Activated T-cell treated with anti-CD3 and anti-CD28 coated beads, Interleukin-2, amount 50 U/mL, for 4 hours (primary cell): Measurements from ENCODE around the gene FILIP1L. TPM values are rescaled to one million over a fixed set of nuclear protein-coding genes. Genes with fewer than 3 reads are reported as not detected.

ENCODE experiments used
- ATAC-seq, 2 donors: fragments of 200-7000 bp; cut with Tn5 transposase; one replicate each; pipeline ENCODE4 v1.10.0; 2021
- DNase-seq: peaks from one replicate; pipeline ENCODE4 v3.0.0-alpha.2; 2020
- H3K27me3 Mint-ChIP-seq: one replicate; pipeline ENCODE4 v1.8.0; 2021; ENCODE audit warnings: low read depth, mixed read lengths
- H3K36me3 Mint-ChIP-seq: one replicate; pipeline ENCODE4 v1.8.0; 2022; ENCODE audit warnings: mixed read lengths; ENCODE audit not compliant: insufficient read depth
- H3K4me1 Mint-ChIP-seq: one replicate; pipeline ENCODE4 v1.8.0; 2021; ENCODE audit warnings: low read depth, mixed read lengths
- H3K4me3 Mint-ChIP-seq: one replicate; pipeline ENCODE4 v1.8.0; 2021; ENCODE audit warnings: mild to moderate bottlenecking, moderate library complexity, mixed read lengths
- H3K9me3 Mint-ChIP-seq: one replicate; pipeline ENCODE4 v1.8.0; 2021; ENCODE audit warnings: mixed read lengths
- total RNA-seq, 3 donors: library from RNA; stranded (reverse); gene quantifications; one replicate each; pipeline ENCODE4 v1.2.1, GENCODE V29; 2021

FILIP1L gene
- under 1 TPM in 2 of 3 donors, not detected in 1; 0.08 to 0.28 TPM for total RNA-seq

DNA sequence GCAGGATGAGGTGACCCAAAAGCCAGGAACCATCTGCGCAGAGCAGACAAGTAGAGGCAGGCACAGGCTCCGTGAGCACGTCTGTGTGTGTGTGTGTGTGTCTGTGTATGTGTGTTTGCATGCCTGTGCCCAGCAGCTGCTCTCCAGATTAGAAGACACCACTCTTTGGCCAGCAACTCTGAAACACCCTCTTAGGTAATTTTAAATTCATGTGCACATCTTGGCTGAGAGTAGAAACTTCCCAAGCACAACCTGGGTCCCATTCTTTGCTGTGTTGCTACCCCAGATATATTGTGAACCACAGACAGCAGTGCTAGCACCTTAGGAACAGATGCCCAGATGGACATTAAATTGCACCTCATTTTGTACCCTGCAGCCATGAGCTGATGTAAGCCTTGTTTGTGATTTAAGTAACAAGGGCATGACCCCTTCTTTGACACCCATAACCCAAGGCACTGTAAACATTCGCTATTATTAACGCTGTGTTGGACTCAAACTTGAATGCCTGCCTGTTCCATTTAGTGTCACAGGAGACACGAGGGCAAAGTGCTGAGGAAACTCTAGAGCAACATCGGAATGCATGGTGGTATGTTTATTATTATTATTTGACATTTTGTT lies at the start of gene FILIP1L:
Gene FILIP1L, minus strand, starts transcription at position 89 of the 618 bp plus-strand sequence.
- ATAC-seq (no peak), DNase-seq (no peak)
- Mint-ChIP-seq H3K4me1 (no peaks in the 10 kb centered on the region), H3K4me3 (no peak within 1 kb of the TSS), H3K36me3 (peaks cover 9% of the 10 kb centered on the region), H3K27me3 (no peaks in the 10 kb centered on the region), H3K9me3 (no peaks in the 10 kb centered on the region)

DNA sequence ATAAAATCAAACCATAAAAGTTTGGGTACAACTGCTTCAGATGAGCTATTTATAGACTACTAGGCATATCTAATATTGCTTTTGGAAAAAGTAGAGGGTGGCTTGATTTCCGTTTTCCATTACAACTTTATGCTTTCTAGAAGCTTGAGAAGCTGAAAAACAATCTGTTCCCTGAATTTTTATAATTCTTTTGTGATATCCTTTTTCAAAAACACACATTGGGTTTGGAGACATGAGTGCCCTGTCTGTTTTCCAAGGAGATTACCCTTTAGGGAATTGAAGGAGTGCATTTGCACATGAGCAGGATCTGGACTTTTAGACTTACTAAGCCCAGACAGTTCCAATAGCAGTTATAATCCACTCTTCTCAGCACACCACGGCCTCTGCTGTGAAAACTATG lies 49.5 kb upstream of the FILIP1L start:
- H3K9me3 Mint-ChIP-seq, result no peaks in the 10 kb centered on the region
- no peaks in the 10 kb centered on the region for H3K27me3 Mint-ChIP-seq
- no peaks in the 10 kb centered on the region for H3K4me1 Mint-ChIP-seq
- DNase-seq, result no peak
- peaks cover 30% of the 10 kb centered on the region for H3K36me3 Mint-ChIP-seq
- ATAC-seq, result no peak
- no peak overlapping the region for H3K4me3 Mint-ChIP-seq

DNA sequence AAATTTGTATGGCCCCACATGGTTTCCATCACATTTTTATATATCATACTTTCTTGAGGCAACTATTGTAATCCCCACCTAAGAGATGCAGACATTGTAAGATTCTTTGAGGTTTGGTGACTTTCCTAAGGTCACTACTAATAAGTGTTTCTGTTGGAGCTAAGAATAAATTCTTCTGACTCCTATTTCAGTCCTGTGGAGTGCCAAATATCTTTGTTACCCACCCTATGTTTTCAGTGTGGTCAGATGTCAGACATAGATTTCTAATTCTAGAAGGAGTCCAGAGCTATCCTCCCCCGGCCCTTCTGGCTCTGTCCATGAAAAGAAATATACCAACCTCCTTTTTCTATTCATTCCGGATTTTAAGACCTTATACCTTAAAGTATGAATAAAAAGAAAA lies 46.2 kb upstream of the FILIP1L start:
- Mint-ChIP-seq H3K36me3 (peaks cover 40% of the 10 kb centered on the region), H3K4me1 (no peaks in the 10 kb centered on the region), H3K9me3 (peaks cover 5% of the 10 kb centered on the region), H3K4me3 (no peak overlapping the region), H3K27me3 (no peaks in the 10 kb centered on the region)
- ATAC-seq (no peak), DNase-seq (no peak)

DNA sequence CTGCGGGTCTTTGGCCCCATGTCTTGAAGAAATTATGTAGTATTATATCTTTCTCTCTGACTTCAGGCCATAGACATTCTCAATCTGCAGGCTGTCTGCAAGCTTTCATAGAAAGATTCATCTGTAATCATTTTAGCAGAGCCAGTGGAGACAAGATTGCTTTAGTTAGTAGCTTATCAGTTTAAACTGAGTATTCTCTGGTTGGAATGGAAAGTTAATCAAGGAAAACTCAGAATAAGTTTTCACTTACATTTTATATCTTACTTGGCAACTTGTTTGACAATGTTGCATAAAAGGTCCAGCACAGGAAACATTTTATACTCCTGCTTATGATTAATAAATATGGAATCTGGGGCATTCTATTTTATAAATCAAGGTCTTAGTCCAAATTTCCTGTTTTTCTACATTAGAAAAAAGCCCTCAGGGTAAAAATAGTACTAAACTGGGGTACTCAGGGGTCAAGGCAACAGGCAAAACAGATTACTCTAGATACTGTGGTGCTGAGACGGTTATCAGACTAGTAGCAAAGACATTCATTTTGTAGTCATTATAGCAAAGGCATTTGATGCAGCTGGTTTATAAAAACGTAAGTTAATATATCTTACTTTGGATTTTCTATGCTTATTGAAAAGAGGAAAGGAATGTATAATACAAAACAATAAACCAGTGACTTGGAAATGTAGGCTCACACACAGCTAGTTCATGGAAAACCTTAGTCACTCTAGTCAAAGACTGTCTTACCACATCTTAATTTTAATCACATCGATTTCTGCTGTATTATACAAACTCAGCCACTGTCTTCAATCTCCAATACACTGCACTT lies 45.2 kb upstream of the FILIP1L start:
- Mint-ChIP-seq H3K4me1 (no peaks in the 10 kb centered on the region), H3K27me3 (no peaks in the 10 kb centered on the region), H3K4me3 (no peak overlapping the region), H3K9me3 (peaks cover 12% of the 10 kb centered on the region), H3K36me3 (peaks cover 45% of the 10 kb centered on the region)
- DNase-seq (no peak), ATAC-seq (no peak)

DNA sequence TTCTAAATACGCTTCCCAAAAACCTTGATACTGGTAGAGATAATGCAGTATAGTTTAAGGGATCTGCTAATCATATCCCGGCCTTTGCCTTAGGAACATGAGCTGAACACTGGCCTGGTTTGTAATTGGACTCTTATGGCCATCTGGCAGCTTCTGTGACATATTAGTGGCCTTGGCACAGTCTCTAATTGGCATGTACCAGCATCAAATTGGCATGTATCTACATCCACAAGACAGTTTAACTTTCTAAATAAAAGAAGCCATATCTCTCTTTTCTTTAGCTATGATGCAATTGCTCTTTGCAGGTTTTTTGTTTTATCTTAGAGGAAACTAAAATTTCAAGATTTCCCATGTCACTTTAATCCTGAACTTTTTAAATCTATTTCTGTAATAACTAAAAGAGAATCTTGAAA lies 44.6 kb upstream of the FILIP1L start:
- H3K36me3 Mint-ChIP-seq, result peaks cover 42% of the 10 kb centered on the region
- DNase-seq, result no peak

DNA sequence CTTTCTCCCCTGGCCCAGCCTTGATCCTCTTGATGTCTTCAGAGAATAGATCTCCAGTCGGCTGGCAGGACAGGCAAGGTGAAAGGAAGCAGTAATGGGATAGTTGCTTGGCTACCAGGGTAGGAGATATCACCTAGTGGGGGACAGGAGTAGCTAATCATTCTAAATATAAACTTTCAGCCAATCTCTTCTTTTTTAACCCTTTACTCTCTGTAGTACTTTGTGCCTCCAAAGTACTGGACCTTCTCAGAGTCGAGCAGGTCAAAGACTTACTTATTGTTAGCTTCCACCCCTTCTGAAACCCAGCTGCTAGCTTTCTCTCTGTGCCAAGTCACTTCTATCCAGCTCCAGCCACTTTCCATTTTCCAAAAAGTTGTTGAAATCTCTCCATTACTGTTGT lies 43.4 kb upstream of the FILIP1L start:
- ATAC-seq (no peak), DNase-seq (no peak)
- peaks cover 12% of the 10 kb centered on the region for H3K9me3 Mint-ChIP-seq
- H3K4me3 Mint-ChIP-seq, result no peak overlapping the region
- peaks cover 46% of the 10 kb centered on the region for H3K36me3 Mint-ChIP-seq
- H3K4me1 Mint-ChIP-seq, result no peaks in the 10 kb centered on the region
- H3K27me3 Mint-ChIP-seq, result no peaks in the 10 kb centered on the region

More for the DNA sequence above, 44.6 kb upstream of the FILIP1L start:
- no peaks in the 10 kb centered on the region for H3K4me1 Mint-ChIP-seq
- peaks cover 12% of the 10 kb centered on the region for H3K9me3 Mint-ChIP-seq
- H3K4me3 Mint-ChIP-seq, result no peak overlapping the region
- ATAC-seq, result no peak
- no peaks in the 10 kb centered on the region for H3K27me3 Mint-ChIP-seq

DNA sequence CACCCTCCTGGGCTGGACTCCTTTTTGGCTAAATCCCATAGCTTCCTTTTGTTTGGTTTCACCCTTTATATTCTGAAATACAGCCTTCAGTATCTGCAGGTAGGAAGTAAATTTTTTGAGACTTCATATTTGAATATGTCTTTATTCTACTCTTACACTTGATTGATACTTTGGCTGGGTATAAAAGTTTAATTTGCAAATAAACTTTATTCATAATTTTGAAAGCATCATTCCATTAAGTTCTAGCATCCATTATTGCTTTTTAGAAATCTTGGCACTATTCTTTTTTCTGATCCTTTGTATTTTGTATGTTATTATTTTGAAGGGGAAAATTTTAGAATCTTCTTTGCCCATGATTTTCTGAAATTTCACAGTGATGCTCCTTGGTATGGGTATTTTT lies 41.3 kb upstream of the FILIP1L start:
- Mint-ChIP-seq H3K27me3 (no peaks in the 10 kb centered on the region), H3K9me3 (peaks cover 16% of the 10 kb centered on the region), H3K36me3 (peaks cover 53% of the 10 kb centered on the region), H3K4me1 (no peaks in the 10 kb centered on the region), H3K4me3 (no peak overlapping the region)
- DNase-seq (no peak), ATAC-seq (no peak)

DNA sequence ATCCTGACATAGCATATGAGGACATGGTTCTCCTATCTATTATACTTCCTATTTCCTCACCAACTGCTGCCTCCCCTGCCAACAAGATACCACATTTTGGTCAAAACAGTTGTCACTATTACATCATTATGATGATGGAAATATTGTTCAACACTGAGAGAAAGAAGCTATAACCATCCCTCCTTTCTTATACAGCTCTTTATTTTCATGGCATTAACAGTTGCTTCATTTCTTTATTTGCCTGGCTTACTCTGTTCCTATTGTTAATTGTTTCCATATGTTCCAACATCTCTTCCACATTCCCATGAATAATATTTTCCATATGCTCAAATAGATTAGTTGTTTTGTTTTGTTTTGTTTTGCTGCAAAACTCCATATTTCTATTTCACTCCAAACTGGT lies 40.8 kb upstream of the FILIP1L start:
- Mint-ChIP-seq H3K36me3 (peaks cover 53% of the 10 kb centered on the region), H3K4me1 (no peaks in the 10 kb centered on the region), H3K27me3 (no peaks in the 10 kb centered on the region), H3K4me3 (no peak overlapping the region), H3K9me3 (peaks cover 16% of the 10 kb centered on the region)
- no peak for DNase-seq
- no peak for ATAC-seq

DNA sequence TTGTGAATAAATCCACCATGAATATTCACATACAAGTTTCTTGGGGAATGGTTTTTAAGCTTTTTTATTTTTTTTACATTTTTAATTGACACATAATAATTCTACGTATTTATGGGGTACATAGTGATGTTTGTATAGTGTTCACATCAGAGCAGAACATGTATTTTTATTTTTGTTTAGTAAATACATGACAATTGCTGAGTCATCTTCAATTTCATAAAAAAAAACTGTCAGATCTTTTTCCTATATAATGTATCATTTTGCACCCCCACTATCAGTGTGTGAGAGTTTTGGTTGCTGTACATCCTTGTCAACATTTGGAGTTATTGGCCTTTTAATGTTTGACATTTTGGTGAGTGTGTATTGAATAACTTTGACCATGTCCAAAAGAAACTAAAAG lies 39.9 kb upstream of the FILIP1L start:
- H3K4me3 Mint-ChIP-seq, result no peak overlapping the region
- peaks cover 60% of the 10 kb centered on the region for H3K36me3 Mint-ChIP-seq
- H3K27me3 Mint-ChIP-seq, result no peaks in the 10 kb centered on the region
- peaks cover 16% of the 10 kb centered on the region for H3K9me3 Mint-ChIP-seq
- no peak for DNase-seq
- no peak for ATAC-seq
- no peaks in the 10 kb centered on the region for H3K4me1 Mint-ChIP-seq

DNA sequence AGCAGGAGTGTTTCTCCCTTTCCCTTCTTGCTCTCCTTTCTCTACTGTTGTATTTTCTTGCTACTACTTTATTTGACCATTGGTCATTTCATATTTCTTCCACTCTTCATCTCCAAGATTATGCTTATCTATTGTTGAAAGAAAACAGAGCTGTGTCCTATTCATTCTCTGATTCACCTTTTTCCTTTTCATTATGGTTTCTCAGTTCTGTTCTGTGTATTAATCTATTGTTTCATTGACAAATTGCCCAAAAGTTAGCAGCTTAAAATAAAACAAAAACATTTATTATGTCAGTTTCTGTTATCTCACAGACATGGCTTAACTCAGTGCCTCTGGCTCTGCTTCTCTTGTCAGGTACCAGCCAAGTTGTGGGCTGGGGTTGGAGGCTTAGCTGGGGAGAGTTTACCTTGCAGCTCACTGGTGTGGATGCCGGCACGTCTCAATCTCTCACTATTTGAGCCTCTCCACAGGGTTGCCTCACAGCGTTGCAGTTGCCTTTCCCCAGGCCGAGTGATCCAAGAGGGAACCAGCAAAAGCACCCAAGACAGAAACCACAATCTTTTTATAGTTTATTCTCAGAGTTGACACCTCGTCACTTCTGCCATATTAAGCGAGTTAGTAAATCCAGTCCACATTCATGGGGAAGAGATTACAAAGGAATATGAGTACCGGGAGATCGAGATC lies 36.9 kb upstream of the FILIP1L start:
- ATAC-seq (no peak), DNase-seq (no peak)
- peaks cover 10% of the 10 kb centered on the region for H3K9me3 Mint-ChIP-seq
- H3K27me3 Mint-ChIP-seq, result no peaks in the 10 kb centered on the region
- peaks cover 2% of the 10 kb centered on the region for H3K4me1 Mint-ChIP-seq
- no peak overlapping the region for H3K4me3 Mint-ChIP-seq
- peaks cover 50% of the 10 kb centered on the region for H3K36me3 Mint-ChIP-seq

DNA sequence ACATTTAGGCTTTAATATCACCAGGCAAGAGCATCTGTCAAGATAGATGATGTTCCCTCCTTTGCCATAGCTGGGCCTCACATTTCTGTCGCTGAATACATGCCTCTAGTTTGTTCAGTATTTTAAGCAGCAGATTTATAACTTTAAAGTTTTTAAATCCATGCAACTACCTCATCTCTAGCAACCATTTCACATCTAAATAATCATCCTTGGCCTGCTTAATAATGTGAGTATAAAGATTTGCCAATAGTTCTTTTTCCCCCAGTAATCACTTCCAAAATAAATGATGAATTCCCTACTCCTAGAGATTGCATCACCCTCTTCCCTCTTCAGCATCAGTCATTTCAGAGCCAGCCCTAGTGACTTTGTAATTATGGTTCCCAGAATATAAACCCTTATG lies 36.2 kb upstream of the FILIP1L start:
- DNase-seq (no peak), ATAC-seq (no peak)
- Mint-ChIP-seq H3K36me3 (peaks cover 47% of the 10 kb centered on the region), H3K9me3 (peaks cover 10% of the 10 kb centered on the region), H3K4me1 (peaks cover 2% of the 10 kb centered on the region), H3K4me3 (no peak overlapping the region), H3K27me3 (no peaks in the 10 kb centered on the region)

DNA sequence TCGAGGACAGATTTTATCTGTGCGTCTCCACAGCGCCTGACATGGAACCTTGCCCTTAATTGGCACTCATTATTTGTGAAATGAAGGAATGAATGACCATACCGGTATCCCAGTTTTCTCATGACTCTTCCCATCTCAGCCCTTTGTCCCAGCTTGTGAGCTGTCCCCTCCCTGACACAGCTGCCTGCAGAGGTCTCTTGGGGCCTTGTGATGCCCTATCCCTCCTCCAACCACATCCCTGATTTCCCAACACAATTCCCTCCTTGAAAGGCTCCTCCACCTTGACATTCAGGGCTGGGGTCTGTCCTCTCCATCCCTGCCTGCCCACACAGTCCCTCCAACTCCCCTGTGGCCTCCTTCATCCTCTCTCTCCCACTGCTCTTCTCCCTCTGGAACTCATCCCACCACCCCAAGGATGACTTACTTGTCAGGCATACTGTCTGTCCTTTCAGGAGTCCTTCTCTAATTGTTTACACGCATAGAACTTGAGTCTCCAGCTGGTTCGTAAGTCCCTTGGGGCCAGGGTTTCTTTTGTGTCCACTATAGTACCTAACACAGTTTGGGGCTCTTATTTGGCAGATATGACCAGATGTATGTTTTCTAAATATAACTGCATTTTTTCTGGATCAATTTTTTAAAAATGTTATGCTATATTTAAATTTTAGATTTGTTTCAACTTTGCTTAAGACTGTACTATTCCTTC lies 35.6 kb upstream of the FILIP1L start:
- DNase-seq (no peak), ATAC-seq (no peak)
- Mint-ChIP-seq H3K9me3 (peaks cover 4% of the 10 kb centered on the region), H3K27me3 (no peaks in the 10 kb centered on the region), H3K4me1 (peaks cover 2% of the 10 kb centered on the region), H3K36me3 (peaks cover 41% of the 10 kb centered on the region), H3K4me3 (no peak overlapping the region)

DNA sequence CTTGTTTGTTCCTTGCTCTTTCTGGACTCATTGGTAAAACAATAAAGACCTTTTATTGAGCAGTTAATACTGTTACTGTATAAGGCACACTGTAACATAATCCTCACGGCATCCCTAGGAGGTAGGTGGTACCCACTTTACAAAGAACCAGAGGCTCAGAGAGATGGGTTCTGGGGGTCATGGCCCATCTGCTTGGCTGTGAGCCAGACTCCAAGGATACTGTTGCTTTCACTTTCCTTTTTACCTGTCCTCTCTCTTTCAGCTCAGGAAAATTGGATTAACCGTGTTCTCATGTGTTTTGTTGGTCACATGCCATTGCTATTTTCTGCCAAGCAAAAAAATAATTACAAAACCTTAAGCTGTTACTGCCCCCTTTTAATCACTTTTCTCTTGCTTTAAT lies 34.8 kb upstream of the FILIP1L start:
- no peaks in the 10 kb centered on the region for H3K27me3 Mint-ChIP-seq
- H3K36me3 Mint-ChIP-seq, result peaks cover 40% of the 10 kb centered on the region
- no peak for ATAC-seq

DNA sequence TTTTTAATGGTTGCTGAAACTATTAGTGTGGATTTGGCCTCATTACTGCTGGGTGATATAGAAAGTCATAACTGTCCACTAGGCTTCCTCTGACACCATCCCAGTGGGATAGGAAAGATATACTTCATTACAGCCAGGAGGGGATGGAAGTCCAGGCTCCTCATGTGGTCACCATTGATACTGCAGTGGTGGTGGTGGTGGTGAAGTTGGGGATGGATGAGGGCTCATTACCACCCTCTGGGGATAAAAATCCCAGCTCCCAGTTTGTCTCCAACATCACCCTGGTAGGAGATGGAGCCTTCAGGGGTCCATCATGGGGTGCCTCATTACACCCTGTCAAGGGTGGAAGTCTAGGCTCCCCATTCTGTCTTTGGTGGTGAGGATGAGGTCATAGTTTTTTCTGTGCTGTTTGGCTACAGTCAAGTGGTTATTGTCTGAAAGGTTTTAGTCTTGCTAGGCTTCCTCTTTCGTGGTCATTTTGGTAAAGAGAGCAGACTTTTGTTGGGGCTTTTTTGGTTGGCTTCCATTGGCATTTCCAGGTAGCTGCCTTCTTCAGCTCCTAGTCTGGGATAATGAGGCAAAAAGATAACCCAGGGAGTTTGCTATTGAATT lies 30.1 kb upstream of the FILIP1L start:
- Mint-ChIP-seq H3K9me3 (peaks cover 17% of the 10 kb centered on the region), H3K27me3 (no peaks in the 10 kb centered on the region), H3K4me1 (peaks cover 2% of the 10 kb centered on the region), H3K4me3 (no peak overlapping the region), H3K36me3 (peaks cover 22% of the 10 kb centered on the region)
- DNase-seq, result no peak
- ATAC-seq, result no peak

More for the DNA sequence above, 34.8 kb upstream of the FILIP1L start:
- no peak overlapping the region for H3K4me3 Mint-ChIP-seq
- DNase-seq, result no peak
- peaks cover 4% of the 10 kb centered on the region for H3K9me3 Mint-ChIP-seq
- peaks cover 2% of the 10 kb centered on the region for H3K4me1 Mint-ChIP-seq
